ENCODE results near the gene TFAP2E.

TFAP2E gene

GRCh38 chr1:35588197-35588910, 15.2 kb downstream of the TFAP2E start:
- no peak for DNase-seq
- TF ChIP-seq CTCF (IDR thresholded peaks at IDR 0.05; ENCODE audit: low read depth, low read length), result no peak
- no peaks in the 10 kb centered on the region for H3K36me3 ChIP-seq
- no peak overlapping the region for H3K4me3 ChIP-seq (ENCODE audit: low read depth, low read length)
- H3K27me3 ChIP-seq, result no peaks in the 10 kb centered on the region
- H3K4me1 ChIP-seq, result no peaks in the 10 kb centered on the region
- no peaks in the 10 kb centered on the region for H3K9me3 ChIP-seq

DNA sequence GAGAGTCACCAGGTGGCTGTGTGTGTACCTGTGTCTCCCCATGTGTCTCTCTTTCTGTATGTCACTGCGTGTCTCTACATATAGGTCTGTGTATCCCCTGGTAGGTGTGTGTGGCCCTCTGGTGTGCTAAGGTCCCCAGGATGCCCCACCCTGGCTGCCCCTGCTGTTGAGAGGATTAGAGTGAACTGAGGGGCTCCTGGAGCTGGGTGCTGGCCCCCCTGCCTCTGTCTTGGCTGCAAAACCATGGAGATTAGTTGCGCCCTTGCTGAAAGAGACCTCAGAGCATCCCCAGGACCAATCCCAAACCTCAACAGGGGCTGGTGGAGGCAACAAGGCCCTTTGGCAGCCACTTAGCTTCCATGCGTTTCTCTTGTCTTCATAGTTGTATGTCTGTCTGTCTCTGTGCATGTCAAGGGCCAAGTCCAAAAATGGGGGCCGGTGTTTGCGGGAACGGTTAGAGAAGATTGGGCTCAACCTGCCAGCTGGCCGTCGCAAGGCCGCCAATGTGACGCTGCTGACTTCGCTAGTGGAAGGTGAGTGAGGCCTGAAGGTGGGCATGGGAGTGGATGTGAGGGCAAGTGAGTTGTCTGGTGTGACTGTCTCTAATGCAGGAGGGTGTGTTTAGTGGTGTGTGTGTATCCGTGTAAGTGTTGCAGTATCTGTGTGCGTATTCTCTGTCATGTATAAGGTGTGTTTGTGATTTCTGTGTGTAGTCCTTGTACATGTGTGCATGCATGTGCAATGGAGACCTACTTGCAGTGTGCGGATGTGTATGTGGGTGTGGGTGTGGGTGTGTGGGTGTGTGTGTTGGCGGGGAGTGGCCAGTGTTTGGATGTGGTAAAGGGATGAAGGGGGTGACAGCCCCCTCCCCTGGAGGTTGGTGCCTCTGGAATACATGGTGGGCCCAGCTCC, 16.7 kb downstream of the TFAP2E start:
- no peak for TF ChIP-seq CTCF (IDR thresholded peaks at IDR 0.05; ENCODE audit: low read depth, low read length)
- Histone ChIP-seq H3K4me3 (ENCODE audit: low read depth, low read length) (no peak overlapping the region), H3K4me1 (no peaks in the 10 kb centered on the region), H3K27me3 (no peaks in the 10 kb centered on the region), H3K9me3 (no peaks in the 10 kb centered on the region), H3K36me3 (no peaks in the 10 kb centered on the region)
- no peak for DNase-seq

- no peaks in the 10 kb centered on the region for H3K9me3 ChIP-seq
- H3K4me1 ChIP-seq, result no peaks in the 10 kb centered on the region
- TF ChIP-seq CTCF (IDR thresholded peaks at IDR 0.05; ENCODE audit: low read depth, low read length), result no peak
- no peak overlapping the region for H3K4me3 ChIP-seq (ENCODE audit: low read depth, low read length)
- no peaks in the 10 kb centered on the region for H3K36me3 ChIP-seq
- no peaks in the 10 kb centered on the region for H3K27me3 ChIP-seq
- no peak for DNase-seq
Observed at GRCh38 chr1:35590476-35591040, 17.4 kb downstream of the TFAP2E start.

GRCh38 chr1:35591211-35591610, 18.1 kb downstream of the TFAP2E start:
- Histone ChIP-seq H3K36me3 (no peaks in the 10 kb centered on the region), H3K9me3 (no peaks in the 10 kb centered on the region), H3K4me3 (ENCODE audit: low read depth, low read length) (no peak overlapping the region), H3K27me3 (no peaks in the 10 kb centered on the region), H3K4me1 (no peaks in the 10 kb centered on the region)
- no peak for TF ChIP-seq CTCF (IDR thresholded peaks at IDR 0.05; ENCODE audit: low read depth, low read length)
- DNase-seq, result no peak

GRCh38 chr1:35592991-35593769, 20.1 kb downstream of the TFAP2E start:
- no peak for DNase-seq
- no peaks in the 10 kb centered on the region for H3K4me1 ChIP-seq
- H3K4me3 ChIP-seq (ENCODE audit: low read depth, low read length), result no peak overlapping the region
- H3K36me3 ChIP-seq, result no peaks in the 10 kb centered on the region
- H3K27me3 ChIP-seq, result no peaks in the 10 kb centered on the region
- no peak for TF ChIP-seq CTCF (IDR thresholded peaks at IDR 0.05; ENCODE audit: low read depth, low read length)
- H3K9me3 ChIP-seq, result no peaks in the 10 kb centered on the region

Measured in BE2C (cell line).